Measurements from ENCODE around the gene KRTAP5-5. TPM values are rescaled to one million over a fixed set of nuclear protein-coding genes. Genes with fewer than 3 reads are reported as not detected.

Gene KRTAP5-5
- total and polyA plus RNA-seq, 7 experiments from 2014 or later: not detected

GRCh38 chr11:1648653-1649420 is 19.3 kb downstream of the KRTAP5-5 start:
- Mint-ChIP-seq H3K4me1 (peaks cover 0 to 3% (median 0%) of the 10 kb centered on the region in 7 donors), H3K36me3 (no peaks in the 10 kb centered on the region), H3K9me3 (peaks cover 0 to 1% (median 0%) of the 10 kb centered on the region in 11 donors), H3K4me3 (no peak overlapping the region), H3K27ac (no peak overlapping the region), H3K27me3 (peaks cover 5 to 11% (median 7%) of the 10 kb centered on the region in 5 donors)
- intact Hi-C loops (cut with micrococcal nuclease): no loop called here
- Histone ChIP-seq H3K36me3 (ENCODE audit: control insufficient read depth in 2 of 3, insufficient read depth in 3 of 3, low read length in 3 of 3) (no peaks in the 10 kb centered on the region), H3K9me3 (ENCODE audit: control insufficient read depth in 2 of 3, low read length in 3 of 3) (no peaks in the 10 kb centered on the region), H3K27ac (ENCODE audit: low read depth, low read length) (no peak overlapping the region), H3K4me1 (ENCODE audit: control insufficient read depth in 2 of 2, insufficient read depth in 2 of 2, low read length in 2 of 2) (no peaks in the 10 kb centered on the region), H3K27me3 (ENCODE audit: control insufficient read depth in 2 of 2, insufficient read depth in 2 of 2, low read length in 2 of 2) (no peaks in the 10 kb centered on the region), H3K4me3 (ENCODE audit: low read length) (no peak overlapping the region)
- DNase-seq (no peak), ATAC-seq (no peak)
- ChIA-PET POLR2A (no interaction called here), CTCF (interaction anchor here (0.6 kb wide), 1 partner anchor 68 kb away, joined by 4 read pairs; no protein-coding TSS in a partner anchor)

GRCh38 chr11:1650034-1650917 is 20.7 kb downstream of the KRTAP5-5 start:
- H3K27ac ChIP-seq (ENCODE audit: low read depth, low read length): no peak overlapping the region

GRCh38 chr11:1650918-1651262 is 21.3 kb downstream of the KRTAP5-5 start:
- Histone ChIP-seq H3K36me3 (ENCODE audit: control insufficient read depth in 2 of 3, insufficient read depth in 3 of 3, low read length in 3 of 3) (no peaks in the 10 kb centered on the region), H3K4me3 (ENCODE audit: low read length) (no peak overlapping the region), H3K27me3 (ENCODE audit: control insufficient read depth in 2 of 2, insufficient read depth in 2 of 2, low read length in 2 of 2) (no peaks in the 10 kb centered on the region), H3K27ac (ENCODE audit: low read depth, low read length) (no peak overlapping the region), H3K4me1 (ENCODE audit: control insufficient read depth in 2 of 2, insufficient read depth in 2 of 2, low read length in 2 of 2) (no peaks in the 10 kb centered on the region), H3K9me3 (ENCODE audit: control insufficient read depth in 2 of 3, low read length in 3 of 3) (no peaks in the 10 kb centered on the region)
- intact Hi-C loops (cut with micrococcal nuclease): loop anchor here in 1 of 2 donors (5.0 kb wide), 1 partner anchor 41 kb away; no protein-coding TSS in a partner anchor
- POLR2A ChIA-PET: no interaction called here
- Mint-ChIP-seq H3K4me3 (no peak overlapping the region), H3K4me1 (peaks cover 0 to 4% (median 0%) of the 10 kb centered on the region in 7 donors), H3K9me3 (peaks cover 0 to 1% (median 0%) of the 10 kb centered on the region in 11 donors), H3K27me3 (peaks cover 0 to 16% (median 15%) of the 10 kb centered on the region in 5 donors), H3K36me3 (no peaks in the 10 kb centered on the region), H3K27ac (no peak overlapping the region)
- CTCF ChIA-PET: interaction anchor here (0.8 to 6.2 kb wide), 5 partner anchors 9 to 500 kb away, joined by 3 to 46 read pairs (median 6); partner anchors contain the start of gene SYT8
- ATAC-seq (no peak), DNase-seq (no peak)

More at GRCh38 chr11:1650034-1650917, 20.7 kb downstream of the KRTAP5-5 start:
- intact Hi-C loops (cut with micrococcal nuclease): loop anchor here in 1 of 2 donors (5.0 kb wide), 1 partner anchor 42 kb away; no protein-coding TSS in a partner anchor
- no peaks in the 10 kb centered on the region for H3K27me3 ChIP-seq (ENCODE audit: control insufficient read depth in 2 of 2, insufficient read depth in 2 of 2, low read length in 2 of 2)
- Mint-ChIP-seq H3K27me3 (peaks cover 0 to 16% (median 15%) of the 10 kb centered on the region in 5 donors), H3K4me3 (no peak overlapping the region), H3K4me1 (peaks cover 0 to 4% (median 0%) of the 10 kb centered on the region in 7 donors), H3K36me3 (no peaks in the 10 kb centered on the region), H3K27ac (no peak overlapping the region), H3K9me3 (peaks cover 0 to 1% (median 0%) of the 10 kb centered on the region in 11 donors)
- DNase-seq (no peak), ATAC-seq (no peak)
- ChIA-PET POLR2A (interaction anchor here (0.6 kb wide), 1 partner anchor 101 kb away, joined by 4 read pairs; no protein-coding TSS in a partner anchor), CTCF (interaction anchor here (0.8 to 6.2 kb wide), 5 partner anchors 9 to 500 kb away, joined by 3 to 46 read pairs (median 6); partner anchors contain the start of gene SYT8)
- H3K36me3 ChIP-seq (ENCODE audit: control insufficient read depth in 2 of 3, insufficient read depth in 3 of 3, low read length in 3 of 3): no peaks in the 10 kb centered on the region
- H3K4me1 ChIP-seq (ENCODE audit: control insufficient read depth in 2 of 2, insufficient read depth in 2 of 2, low read length in 2 of 2): no peaks in the 10 kb centered on the region
- H3K4me3 ChIP-seq (ENCODE audit: low read length): no peak overlapping the region
- H3K9me3 ChIP-seq (ENCODE audit: control insufficient read depth in 2 of 3, low read length in 3 of 3): no peaks in the 10 kb centered on the region

- Mint-ChIP-seq H3K27me3 (peaks cover 0 to 16% (median 15%) of the 10 kb centered on the region in 5 donors), H3K4me1 (peaks cover 0 to 4% (median 0%) of the 10 kb centered on the region in 7 donors), H3K36me3 (no peaks in the 10 kb centered on the region), H3K9me3 (peaks cover 0 to 1% (median 0%) of the 10 kb centered on the region in 11 donors), H3K27ac (no peak overlapping the region), H3K4me3 (no peak overlapping the region)
- intact Hi-C loops (cut with micrococcal nuclease): loop anchor here in 1 of 2 donors (5.0 kb wide), 1 partner anchor 41 kb away; no protein-coding TSS in a partner anchor
- Histone ChIP-seq H3K27me3 (ENCODE audit: control insufficient read depth in 2 of 2, insufficient read depth in 2 of 2, low read length in 2 of 2) (no peaks in the 10 kb centered on the region), H3K36me3 (ENCODE audit: control insufficient read depth in 2 of 3, insufficient read depth in 3 of 3, low read length in 3 of 3) (no peaks in the 10 kb centered on the region), H3K4me1 (ENCODE audit: control insufficient read depth in 2 of 2, insufficient read depth in 2 of 2, low read length in 2 of 2) (no peaks in the 10 kb centered on the region), H3K27ac (ENCODE audit: low read depth, low read length) (no peak overlapping the region), H3K9me3 (ENCODE audit: control insufficient read depth in 2 of 3, low read length in 3 of 3) (no peaks in the 10 kb centered on the region), H3K4me3 (ENCODE audit: low read length) (no peak overlapping the region)
- ChIA-PET CTCF (interaction anchor here (0.8 to 6.2 kb wide), 4 partner anchors 13 to 499 kb away, joined by 4 to 46 read pairs (median 22); partner anchors contain the start of gene SYT8), POLR2A (no interaction called here)
- ATAC-seq: no peak
- no peak for DNase-seq
Observed at GRCh38 chr11:1651411-1651980, 21.9 kb downstream of the KRTAP5-5 start.

- Mint-ChIP-seq H3K9me3 (peaks cover 0 to 1% (median 0%) of the 10 kb centered on the region in 11 donors), H3K36me3 (no peaks in the 10 kb centered on the region), H3K27ac (no peak overlapping the region), H3K27me3 (peaks cover 0 to 16% (median 15%) of the 10 kb centered on the region in 5 donors), H3K4me1 (peaks cover 0 to 4% (median 0%) of the 10 kb centered on the region in 7 donors), H3K4me3 (no peak overlapping the region)
- no peak for ATAC-seq
- no peaks in the 10 kb centered on the region for H3K36me3 ChIP-seq (ENCODE audit: control insufficient read depth in 2 of 3, insufficient read depth in 3 of 3, low read length in 3 of 3)
- no peaks in the 10 kb centered on the region for H3K27me3 ChIP-seq (ENCODE audit: control insufficient read depth in 2 of 2, insufficient read depth in 2 of 2, low read length in 2 of 2)
- no peak overlapping the region for H3K27ac ChIP-seq (ENCODE audit: low read depth, low read length)
- DNase-seq: no peak
- CTCF ChIA-PET: interaction anchor here (0.7 to 6.2 kb wide), 14 partner anchors 18 to 505 kb away, joined by 3 to 46 read pairs (median 4); partner anchors contain the start of gene SYT8
- intact Hi-C loops (cut with micrococcal nuclease): loop anchor here (1.0 to 5.0 kb wide), 4 partner anchors 40 to 505 kb away; no protein-coding TSS in a partner anchor
- POLR2A ChIA-PET: no interaction called here
- H3K4me3 ChIP-seq (ENCODE audit: low read length): no peak overlapping the region
- H3K4me1 ChIP-seq (ENCODE audit: control insufficient read depth in 2 of 2, insufficient read depth in 2 of 2, low read length in 2 of 2): no peaks in the 10 kb centered on the region
- H3K9me3 ChIP-seq (ENCODE audit: control insufficient read depth in 2 of 3, low read length in 3 of 3): no peaks in the 10 kb centered on the region
Observed at GRCh38 chr11:1652026-1652425, 22.5 kb downstream of the KRTAP5-5 start.

- Mint-ChIP-seq H3K36me3 (no peaks in the 10 kb centered on the region), H3K27me3 (peaks cover 0 to 16% (median 12%) of the 10 kb centered on the region in 5 donors), H3K27ac (no peak overlapping the region), H3K9me3 (peaks cover 0 to 1% (median 0%) of the 10 kb centered on the region in 11 donors), H3K4me1 (peaks cover 0 to 4% (median 0%) of the 10 kb centered on the region in 7 donors), H3K4me3 (no peak overlapping the region)
- ATAC-seq: no peak
- intact Hi-C loops (cut with micrococcal nuclease): loop anchor here (1.0 to 5.0 kb wide), 4 partner anchors 40 to 504 kb away; no protein-coding TSS in a partner anchor
- Histone ChIP-seq H3K27ac (ENCODE audit: low read depth, low read length) (no peak overlapping the region), H3K4me3 (ENCODE audit: low read length) (no peak overlapping the region), H3K36me3 (ENCODE audit: control insufficient read depth in 2 of 3, insufficient read depth in 3 of 3, low read length in 3 of 3) (no peaks in the 10 kb centered on the region), H3K4me1 (ENCODE audit: control insufficient read depth in 2 of 2, insufficient read depth in 2 of 2, low read length in 2 of 2) (no peaks in the 10 kb centered on the region), H3K9me3 (ENCODE audit: control insufficient read depth in 2 of 3, low read length in 3 of 3) (no peaks in the 10 kb centered on the region), H3K27me3 (ENCODE audit: control insufficient read depth in 2 of 2, insufficient read depth in 2 of 2, low read length in 2 of 2) (no peaks in the 10 kb centered on the region)
- DNase-seq: no peak
- POLR2A ChIA-PET: interaction anchor here (0.7 kb wide), 1 partner anchor 232 kb away, joined by 3 read pairs; no protein-coding TSS in a partner anchor
- CTCF ChIA-PET: interaction anchor here (0.6 to 6.2 kb wide), 22 partner anchors 18 to 1469 kb away, joined by 3 to 46 read pairs (median 4); partner anchors contain the start of gene SYT8
Observed at GRCh38 chr11:1652442-1652770, 22.8 kb downstream of the KRTAP5-5 start.
